HUES6 (cell line): ENCODE measurements around the gene IGFBP5.

Source experiments
- H3K27ac ChIP-seq: 2 replicates; pipeline ENCODE4 v1.7.0; 2013; ENCODE audit warnings: low read depth, mild to moderate bottlenecking, low read length, inconsistent platforms
- H3K27me3 ChIP-seq: 2 replicates; pipeline ENCODE4 v1.6.1; 2013; ENCODE audit warnings: low read length; ENCODE audit not compliant: control insufficient read depth, insufficient read depth
- H3K36me3 ChIP-seq: 2 replicates; pipeline ENCODE4 v1.6.1; 2013; ENCODE audit warnings: low read length; ENCODE audit not compliant: control insufficient read depth, insufficient read depth
- H3K4me1 ChIP-seq: 2 replicates; pipeline ENCODE4 v1.6.1; 2013; ENCODE audit warnings: low read length; ENCODE audit not compliant: control insufficient read depth, insufficient read depth
- H3K4me3 ChIP-seq: 2 replicates; pipeline ENCODE4 v1.5.1; 2013; ENCODE audit warnings: low read depth, low read length
- H3K9ac ChIP-seq: one replicate; pipeline ENCODE4 v1.6.1; 2013; ENCODE audit warnings: mild to moderate bottlenecking, low read length
- H3K9me3 ChIP-seq: 2 replicates; pipeline ENCODE4 v1.6.1; 2013; ENCODE audit warnings: low read depth, low read length; ENCODE audit not compliant: control insufficient read depth, insufficient read depth

Gene IGFBP5

DNA sequence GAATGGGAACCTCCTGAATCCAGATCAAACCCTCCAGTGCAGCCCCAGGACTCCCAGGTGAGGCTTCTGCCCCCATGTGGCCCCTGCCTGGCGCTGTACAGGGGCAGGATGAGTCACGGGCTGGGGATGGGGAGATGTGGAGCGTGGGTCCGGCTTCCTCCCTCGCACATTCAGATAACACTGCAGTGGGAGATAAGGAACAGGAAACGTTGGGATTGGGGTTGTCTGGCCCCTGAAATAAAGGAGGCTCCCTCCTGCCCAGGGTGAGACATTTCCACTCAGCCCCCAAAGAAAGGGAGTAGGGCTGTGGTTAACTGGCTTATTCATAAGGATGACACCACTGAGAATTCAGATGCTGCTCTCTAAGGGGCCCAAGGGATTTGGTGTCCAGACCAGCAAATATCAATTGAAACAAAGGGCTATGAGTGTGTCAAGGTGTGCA, 30.7 kb downstream of the IGFBP5 start:
- Histone ChIP-seq H3K36me3 (peaks cover 32% of the 10 kb centered on the region), H3K4me1 (peaks cover 18% of the 10 kb centered on the region), H3K4me3 (no peak overlapping the region), H3K27ac (no peak overlapping the region), H3K9me3 (no peaks in the 10 kb centered on the region), H3K27me3 (no peaks in the 10 kb centered on the region), H3K9ac (no peak overlapping the region)

DNA sequence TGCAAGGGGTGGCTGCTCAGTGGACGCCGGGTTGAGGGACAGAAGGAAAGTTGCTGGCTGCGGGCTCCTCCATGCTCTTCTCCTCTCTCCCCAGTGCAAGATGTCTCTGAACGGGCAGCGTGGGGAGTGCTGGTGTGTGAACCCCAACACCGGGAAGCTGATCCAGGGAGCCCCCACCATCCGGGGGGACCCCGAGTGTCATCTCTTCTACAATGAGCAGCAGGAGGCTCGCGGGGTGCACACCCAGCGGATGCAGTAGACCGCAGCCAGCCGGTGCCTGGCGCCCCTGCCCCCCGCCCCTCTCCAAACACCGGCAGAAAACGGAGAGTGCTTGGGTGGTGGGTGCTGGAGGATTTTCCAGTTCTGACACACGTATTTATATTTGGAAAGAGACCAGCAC, 31.5 kb downstream of the IGFBP5 start:
- no peak overlapping the region for H3K27ac ChIP-seq
- no peaks in the 10 kb centered on the region for H3K27me3 ChIP-seq
- H3K9ac ChIP-seq, result no peak overlapping the region
- H3K4me1 ChIP-seq, result peaks cover 18% of the 10 kb centered on the region
- no peak overlapping the region for H3K4me3 ChIP-seq
- peaks cover 34% of the 10 kb centered on the region for H3K36me3 ChIP-seq
- no peaks in the 10 kb centered on the region for H3K9me3 ChIP-seq

DNA sequence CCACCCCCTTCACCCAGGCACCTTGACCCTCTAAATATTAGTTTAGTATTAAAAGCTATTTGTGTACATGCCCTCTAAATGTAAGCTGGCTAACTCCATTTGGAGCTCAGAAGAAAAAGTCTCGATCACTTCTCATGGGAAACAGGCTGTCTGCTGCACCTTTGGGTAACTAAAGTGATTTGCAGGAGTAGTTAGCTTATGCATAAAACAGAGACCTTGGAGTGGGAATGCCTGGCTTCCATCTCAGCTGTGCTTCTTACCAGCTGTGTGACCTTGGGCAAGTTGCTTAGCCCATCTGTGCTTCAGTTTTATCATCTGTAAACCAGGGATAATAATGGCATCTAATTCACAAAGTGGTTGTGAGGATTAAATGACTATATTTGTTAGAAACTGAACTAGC, 32.2 kb downstream of the IGFBP5 start:
- no peaks in the 10 kb centered on the region for H3K27me3 ChIP-seq
- H3K27ac ChIP-seq, result no peak overlapping the region
- H3K9ac ChIP-seq, result no peak overlapping the region
- H3K4me1 ChIP-seq, result peaks cover 18% of the 10 kb centered on the region
- H3K9me3 ChIP-seq, result no peaks in the 10 kb centered on the region
- H3K36me3 ChIP-seq, result peaks cover 35% of the 10 kb centered on the region
- no peak overlapping the region for H3K4me3 ChIP-seq

DNA sequence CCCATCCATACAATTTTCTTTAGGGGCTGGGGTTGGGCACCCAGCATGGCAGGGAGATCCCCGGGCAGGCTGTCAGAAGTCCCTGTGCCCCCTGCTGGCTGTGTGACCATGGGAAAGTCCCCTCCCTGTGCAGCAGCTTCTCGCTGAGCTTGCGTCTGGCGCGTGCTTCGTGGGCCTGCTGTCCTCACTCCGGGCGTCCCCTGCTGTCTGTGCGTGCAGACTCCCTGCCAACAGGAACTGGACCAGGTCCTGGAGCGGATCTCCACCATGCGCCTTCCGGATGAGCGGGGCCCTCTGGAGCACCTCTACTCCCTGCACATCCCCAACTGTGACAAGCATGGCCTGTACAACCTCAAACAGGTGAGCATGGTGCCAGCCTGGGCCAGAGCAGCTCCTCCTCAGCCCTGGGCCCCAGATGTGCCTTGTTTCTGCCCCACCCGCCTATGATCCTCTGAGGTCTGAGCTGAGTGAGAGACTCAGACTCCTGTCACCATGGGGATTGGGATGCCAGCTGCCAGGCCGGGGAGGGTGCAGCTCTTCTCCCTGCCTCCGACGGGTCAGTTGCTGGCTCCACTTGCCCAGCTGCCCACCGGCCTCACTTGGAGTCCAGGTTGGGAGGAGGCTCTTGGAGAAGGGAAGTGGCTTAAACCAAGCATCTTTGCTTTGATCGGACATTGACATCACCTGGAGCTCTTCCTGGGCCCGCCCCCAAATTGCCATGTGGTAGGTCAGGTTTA, 33.5 kb downstream of the IGFBP5 start:
- Histone ChIP-seq H3K4me3 (no peak overlapping the region), H3K9ac (no peak overlapping the region), H3K27me3 (no peaks in the 10 kb centered on the region), H3K4me1 (peaks cover 18% of the 10 kb centered on the region), H3K27ac (no peak overlapping the region), H3K36me3 (peaks cover 39% of the 10 kb centered on the region), H3K9me3 (no peaks in the 10 kb centered on the region)

DNA sequence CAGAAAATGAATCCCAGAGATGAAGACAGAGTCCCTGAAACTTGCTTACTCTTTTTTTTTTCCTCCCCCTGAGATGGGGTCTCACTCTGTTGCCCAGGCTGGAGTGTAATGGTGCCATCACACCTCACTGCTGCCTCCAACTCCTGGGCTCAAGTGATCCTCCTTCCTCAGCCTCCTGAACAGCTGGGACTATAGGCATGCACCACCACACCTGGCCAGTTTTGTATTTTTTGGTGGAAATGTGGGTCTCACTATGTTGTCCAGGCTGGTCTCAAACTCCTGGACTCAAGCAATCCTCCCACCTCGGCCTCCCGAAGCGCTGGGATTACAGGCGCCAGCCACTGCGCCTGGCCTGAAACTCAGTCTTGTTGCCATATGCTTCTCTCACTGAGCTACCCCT, 34.3 kb downstream of the IGFBP5 start:
- Histone ChIP-seq H3K27ac (no peak overlapping the region), H3K27me3 (no peaks in the 10 kb centered on the region), H3K4me1 (peaks cover 16% of the 10 kb centered on the region), H3K4me3 (no peak overlapping the region), H3K9ac (no peak overlapping the region), H3K9me3 (no peaks in the 10 kb centered on the region), H3K36me3 (peaks cover 43% of the 10 kb centered on the region)

DNA sequence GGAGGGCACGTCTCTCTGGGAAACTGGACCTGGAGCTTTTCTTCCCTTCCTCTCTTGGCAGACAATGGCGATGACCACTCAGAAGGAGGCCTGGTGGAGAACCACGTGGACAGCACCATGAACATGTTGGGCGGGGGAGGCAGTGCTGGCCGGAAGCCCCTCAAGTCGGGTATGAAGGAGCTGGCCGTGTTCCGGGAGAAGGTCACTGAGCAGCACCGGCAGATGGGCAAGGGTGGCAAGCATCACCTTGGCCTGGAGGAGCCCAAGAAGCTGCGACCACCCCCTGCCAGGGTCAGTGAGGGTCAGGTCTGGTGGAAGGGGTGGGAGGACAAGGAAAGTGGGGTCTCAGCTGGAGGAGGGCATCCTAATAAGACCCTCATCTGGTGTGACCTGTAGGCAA, 34.9 kb downstream of the IGFBP5 start:
- Histone ChIP-seq H3K4me3 (no peak overlapping the region), H3K4me1 (peaks cover 10% of the 10 kb centered on the region), H3K27me3 (no peaks in the 10 kb centered on the region), H3K27ac (no peak overlapping the region), H3K9ac (no peak overlapping the region), H3K9me3 (no peaks in the 10 kb centered on the region), H3K36me3 (peaks cover 45% of the 10 kb centered on the region)

DNA sequence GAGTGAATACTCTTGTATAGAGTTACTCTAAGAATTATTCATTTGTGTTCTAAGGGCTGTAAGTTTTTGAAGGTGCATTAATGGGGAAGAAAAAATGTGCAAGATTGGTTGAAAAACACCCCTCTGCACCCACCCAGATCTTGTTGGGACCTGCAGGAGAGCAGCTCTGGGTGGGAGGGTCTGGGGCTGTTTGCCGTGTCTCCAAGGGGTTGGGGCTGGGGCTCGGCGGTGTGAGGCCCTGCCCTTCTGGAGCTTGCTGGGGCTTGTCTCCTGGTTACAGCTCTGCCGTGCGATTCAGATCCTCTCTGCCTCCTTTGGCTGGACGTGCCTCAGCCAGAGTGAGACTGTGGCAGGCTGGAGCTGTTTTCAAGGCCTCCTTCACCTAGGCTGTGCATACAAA, 36.1 kb downstream of the IGFBP5 start:
- Histone ChIP-seq H3K9me3 (no peaks in the 10 kb centered on the region), H3K36me3 (peaks cover 45% of the 10 kb centered on the region), H3K27ac (no peak overlapping the region), H3K4me1 (no peaks in the 10 kb centered on the region), H3K27me3 (no peaks in the 10 kb centered on the region), H3K4me3 (no peak overlapping the region), H3K9ac (no peak overlapping the region)

DNA sequence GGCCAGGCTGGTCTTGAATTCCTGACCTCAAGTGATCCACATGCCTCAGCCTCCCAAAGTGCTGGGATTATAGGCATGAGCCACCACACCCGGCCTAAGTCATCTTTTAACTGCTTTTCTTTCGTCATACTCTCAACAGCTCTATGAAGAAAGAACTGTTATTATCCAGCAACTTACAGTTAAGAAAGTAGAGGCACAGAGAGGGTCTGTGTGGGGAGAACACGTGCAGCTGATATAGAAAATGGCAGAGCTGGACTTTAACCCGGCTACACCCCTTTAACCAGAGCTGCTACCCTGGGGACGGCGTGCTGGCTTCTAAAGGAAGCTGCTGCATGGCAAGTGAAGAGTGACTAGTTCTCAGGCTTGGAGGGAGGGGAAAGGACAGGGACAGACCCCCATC, 36.6 kb downstream of the IGFBP5 start:
- peaks cover 45% of the 10 kb centered on the region for H3K36me3 ChIP-seq
- H3K27ac ChIP-seq, result no peak overlapping the region
- no peaks in the 10 kb centered on the region for H3K4me1 ChIP-seq
- no peak overlapping the region for H3K9ac ChIP-seq
- no peaks in the 10 kb centered on the region for H3K9me3 ChIP-seq
- no peaks in the 10 kb centered on the region for H3K27me3 ChIP-seq
- no peak overlapping the region for H3K4me3 ChIP-seq

DNA sequence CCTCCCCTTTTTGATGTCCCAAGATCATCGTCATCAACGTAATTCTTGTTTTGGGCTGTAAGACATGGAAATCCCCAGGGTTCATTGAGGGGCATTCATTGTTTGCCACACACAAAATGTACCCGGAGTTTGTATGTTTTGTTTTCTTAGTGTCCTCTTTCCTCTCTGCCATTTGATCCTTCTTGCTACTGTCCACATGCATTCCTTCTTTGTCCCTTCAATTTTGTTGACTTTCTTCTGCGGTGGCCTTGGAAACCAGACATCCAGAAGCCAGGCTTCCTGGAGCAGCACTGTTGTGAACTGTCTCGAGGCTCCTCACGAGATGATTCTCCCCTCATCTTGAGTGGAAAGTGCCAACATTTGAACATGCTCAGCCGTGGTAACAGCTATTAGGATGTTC, 37.4 kb downstream of the IGFBP5 start:
- H3K9me3 ChIP-seq, result no peaks in the 10 kb centered on the region

DNA sequence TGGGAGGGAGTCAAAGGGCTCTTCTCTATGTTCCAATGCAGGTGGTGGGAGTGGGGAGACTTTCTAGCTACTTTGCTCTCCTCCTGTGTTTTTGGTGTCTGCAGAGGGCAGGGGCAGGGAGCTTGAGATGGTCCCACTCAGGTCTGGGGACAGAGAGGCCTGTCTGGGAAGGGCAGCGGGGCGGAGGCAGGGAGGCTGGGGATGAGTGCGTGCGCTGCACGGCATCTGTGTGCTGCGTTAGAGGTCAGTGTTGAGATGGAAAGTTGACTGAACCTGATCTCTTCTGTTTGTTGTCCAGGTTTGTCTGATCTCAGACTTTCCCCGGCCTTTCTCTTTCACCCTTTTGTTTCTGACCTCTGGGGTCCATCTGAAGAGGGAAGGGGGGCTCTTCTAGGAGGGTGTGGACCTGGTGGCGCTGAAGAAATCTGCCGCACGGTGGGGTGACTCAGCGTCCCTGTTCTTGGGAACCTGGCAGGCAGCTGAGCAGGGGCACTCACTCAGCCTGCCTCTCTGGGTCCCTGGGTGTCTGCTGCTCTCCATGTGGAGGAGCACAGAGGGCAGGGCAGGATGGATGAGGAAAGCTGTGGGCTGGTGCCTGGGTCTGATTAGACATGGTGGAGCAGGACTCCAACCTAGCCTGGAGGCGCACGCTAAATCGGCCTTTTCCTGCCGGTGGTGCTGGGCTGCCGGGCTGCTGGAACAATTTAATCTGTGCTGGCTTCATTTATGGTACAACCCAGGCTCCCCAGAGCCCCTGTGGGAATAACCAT, 38.1 kb downstream of the IGFBP5 start:
- Histone ChIP-seq H3K4me3 (no peak overlapping the region), H3K9me3 (no peaks in the 10 kb centered on the region), H3K4me1 (no peaks in the 10 kb centered on the region), H3K27ac (no peak overlapping the region), H3K36me3 (peaks cover 37% of the 10 kb centered on the region), H3K9ac (no peak overlapping the region), H3K27me3 (no peaks in the 10 kb centered on the region)

More for the DNA sequence above, 37.4 kb downstream of the IGFBP5 start:
- no peak overlapping the region for H3K9ac ChIP-seq
- H3K27me3 ChIP-seq, result no peaks in the 10 kb centered on the region
- H3K4me3 ChIP-seq, result no peak overlapping the region
- peaks cover 39% of the 10 kb centered on the region for H3K36me3 ChIP-seq
- H3K27ac ChIP-seq, result no peak overlapping the region
- H3K4me1 ChIP-seq, result no peaks in the 10 kb centered on the region

DNA sequence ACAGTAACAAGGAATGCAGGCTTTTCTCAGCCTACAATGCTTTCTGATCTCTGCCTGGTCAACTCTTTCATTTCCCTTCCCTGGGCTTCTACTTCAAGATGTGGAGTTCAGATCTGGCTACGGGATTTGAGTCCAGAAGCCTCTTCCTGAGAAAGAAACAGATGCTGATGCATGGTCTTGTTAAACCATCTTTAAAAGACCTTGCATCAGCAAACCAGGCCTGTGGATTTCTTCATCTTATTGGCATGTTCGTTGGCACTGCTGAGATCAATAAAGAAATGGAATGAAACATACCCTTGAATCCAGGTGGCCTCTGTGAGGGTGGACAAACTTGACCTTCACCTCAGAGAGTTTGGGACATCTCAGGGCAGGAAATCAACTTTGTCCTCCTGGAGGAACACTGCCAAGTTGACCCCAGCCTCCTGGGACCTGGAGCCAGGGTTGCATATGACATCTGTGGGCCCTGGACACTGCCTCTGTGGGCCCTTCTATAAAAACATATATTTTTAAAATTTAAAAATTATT, 40.8 kb downstream of the IGFBP5 start:
- H3K4me1 ChIP-seq, result no peaks in the 10 kb centered on the region; the same call in 1 of the 2 replicates
- no peak overlapping the region for H3K27ac ChIP-seq
- no peak overlapping the region for H3K9ac ChIP-seq
- H3K36me3 ChIP-seq, result peaks cover 13% of the 10 kb centered on the region; the same call in 1 of the 2 replicates
- H3K27me3 ChIP-seq, result no peaks in the 10 kb centered on the region
- H3K9me3 ChIP-seq, result no peaks in the 10 kb centered on the region
- H3K4me3 ChIP-seq, result no peak overlapping the region
